Measurements from ENCODE around the gene COPS4. TPM values are rescaled to one million over a fixed set of nuclear protein-coding genes. Genes with fewer than 3 reads are reported as not detected.
"Not testable (repeated sequence)": the region's sequence is repeated elsewhere in the genome, so short reads cannot be mapped to it uniquely, and the experiment has no call there.

COPS4 gene
- total RNA-seq, 4 donors from 2014 or later, result 6.7 to 81.8 (median 32.3) TPM

DNA sequence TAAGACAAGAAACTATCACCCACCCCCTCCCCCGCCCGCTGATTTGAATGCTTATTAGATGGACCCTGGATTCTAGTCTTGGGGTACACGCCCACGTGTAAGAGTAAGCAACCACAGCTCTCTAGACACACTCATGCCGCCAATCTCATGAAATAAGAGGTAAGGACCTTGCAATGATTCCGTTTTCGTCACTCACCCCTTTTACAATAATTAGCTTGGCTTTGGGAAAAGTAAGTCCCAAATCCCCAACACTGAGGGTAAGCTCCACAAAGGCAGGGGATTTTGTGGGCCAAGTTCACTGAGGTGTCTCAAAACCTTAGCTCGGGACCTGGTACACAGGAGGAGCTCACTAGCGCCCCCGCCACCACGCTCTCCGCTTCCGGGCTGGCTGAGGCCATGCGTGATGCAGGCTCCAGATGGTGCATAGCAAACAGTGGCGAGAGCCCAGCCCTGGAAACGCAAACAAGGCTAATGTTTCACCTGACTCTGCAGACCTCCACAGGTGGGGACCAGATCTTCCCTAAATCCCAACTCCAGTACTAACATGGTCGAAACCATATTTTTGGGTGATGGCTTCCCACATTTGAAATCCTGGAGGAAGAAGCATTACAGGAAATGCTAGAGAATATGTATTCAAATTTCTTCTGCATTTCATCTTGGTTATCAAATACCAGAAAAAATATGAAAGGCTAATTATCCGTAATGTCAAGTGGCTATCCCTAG is 75.4 kb downstream of the COPS4 start:
- WGBS, 2 donors (ENCODE audit: low coverage in 1 of 2), result 0 to 4% methylated on average over 2 to 18 of the region's 18 CpGs
- Histone ChIP-seq H3K4me1 (peaks cover 0 to 37% (median 24%) of the 10 kb centered on the region in 4 donors), H3K27me3 (no peaks in the 10 kb centered on the region), H3K4me3 (peak overlapping the region; percentile 27 to 67 (median 60)), H3K27ac (peak overlapping the region; percentile 81 to 93 (median 88)), H3K9me3 (no peaks in the 10 kb centered on the region), H3K36me3 (no peaks in the 10 kb centered on the region)
- peak; percentile 94 for DNase-seq
- peak; percentile 52 to 70 (median 58) for TF ChIP-seq CTCF (IDR thresholded peaks at IDR 0.05)
- peak; percentile 51 to 78 (median 76) for TF ChIP-seq POLR2AphosphoS5 (IDR thresholded peaks at IDR 0.05)
- TF ChIP-seq EP300 (IDR thresholded peaks at IDR 0.05; ENCODE audit: low read depth), result no peak
- peak; percentile 45 for TF ChIP-seq POLR2A (IDR thresholded peaks at IDR 0.05)
- intact Hi-C loops (cut with DNase I; ENCODE audit: low total_unique reads), result no loop called here
- in situ Hi-C loops (cut with MboI; ENCODE audit: low pct_ligation_motif_present in 1 of 4, low pct_unique_long_range_greater_than_20kb in 1 of 4, low sequenced_read_pairs in 3 of 4), result loop anchor here in 1 of 4 donors (25.0 kb wide), 1 partner anchor 527 kb away; no protein-coding TSS in a partner anchor

DNA sequence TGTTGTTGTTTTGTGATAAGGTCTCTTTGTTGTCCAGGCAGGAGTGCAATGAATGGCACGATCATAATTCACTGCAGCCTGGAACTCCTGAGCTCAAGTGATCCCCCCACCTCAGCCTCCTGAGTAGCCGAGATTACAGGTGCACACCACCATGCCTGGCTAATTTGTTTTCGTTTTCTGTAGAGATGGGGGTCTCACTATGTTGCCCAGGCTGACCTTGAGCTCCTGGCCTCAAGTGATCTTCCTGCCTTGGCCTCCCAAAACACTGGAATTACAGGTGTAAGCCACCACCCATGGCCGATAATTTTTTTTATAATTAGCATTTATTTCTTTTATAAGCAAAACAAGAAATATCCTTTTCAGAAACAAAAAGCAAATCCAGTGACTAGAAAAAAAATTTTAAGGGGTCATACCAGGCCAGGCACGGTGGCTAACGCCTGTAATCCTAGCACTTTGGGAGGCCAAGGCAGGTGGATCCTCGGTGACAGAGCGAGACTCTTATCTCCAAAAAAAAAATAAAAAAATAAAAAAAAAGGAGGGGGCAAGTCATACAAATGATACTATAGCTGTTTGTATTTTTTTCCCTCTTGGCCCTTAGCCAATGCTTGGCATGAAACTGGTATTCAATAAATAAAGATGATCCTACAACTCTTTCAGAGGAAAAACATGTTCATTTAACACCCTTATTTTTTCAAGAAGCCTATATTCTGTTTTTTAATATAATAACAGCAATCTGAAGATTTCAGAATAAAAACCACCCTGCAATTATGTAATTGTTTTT is 76.2 kb downstream of the COPS4 start:
- in situ Hi-C loops (cut with MboI; ENCODE audit: low pct_ligation_motif_present in 1 of 4, low pct_unique_long_range_greater_than_20kb in 1 of 4, low sequenced_read_pairs in 3 of 4) (loop anchor here in 1 of 4 donors (25.0 kb wide), 1 partner anchor 526 kb away; no protein-coding TSS in a partner anchor), intact Hi-C loops (cut with DNase I; ENCODE audit: low total_unique reads) (no loop called here)
- peaks cover 0 to 42% (median 27%) of the 10 kb centered on the region in 4 donors for H3K4me1 ChIP-seq
- peak overlapping the region; percentile 81 to 93 (median 88) for H3K27ac ChIP-seq
- 68 to 70% methylated on average over 5 to 8 of the region's 8 CpGs for WGBS, 2 donors (ENCODE audit: low coverage in 1 of 2)
- no peak for DNase-seq
- H3K9me3 ChIP-seq, result no peaks in the 10 kb centered on the region
- no peaks in the 10 kb centered on the region for H3K36me3 ChIP-seq
- TF ChIP-seq POLR2A (IDR thresholded peaks at IDR 0.05) (no peak), EP300 (IDR thresholded peaks at IDR 0.05; ENCODE audit: low read depth) (no peak), CTCF (IDR thresholded peaks at IDR 0.05) (no peak), POLR2AphosphoS5 (IDR thresholded peaks at IDR 0.05) (no peak)
- no peaks in the 10 kb centered on the region for H3K27me3 ChIP-seq
- peak overlapping the region in 1 of 4 donors; percentile 64 for H3K4me3 ChIP-seq

- H3K9me3 ChIP-seq; DNase-seq; H3K27me3 ChIP-seq; intact Hi-C loops (cut with DNase I; ENCODE audit: low total_unique reads); H3K36me3 ChIP-seq: not testable (repeated sequence)
- 85 to 93% methylated on average over 6 to 7 of the region's 7 CpGs for WGBS, 2 donors (ENCODE audit: low coverage in 1 of 2)
- in situ Hi-C loops (cut with MboI; ENCODE audit: low pct_ligation_motif_present in 1 of 4, low pct_unique_long_range_greater_than_20kb in 1 of 4, low sequenced_read_pairs in 3 of 4), result loop anchor here in 1 of 4 donors (25.0 kb wide), 1 partner anchor 526 kb away; no protein-coding TSS in a partner anchor
- H3K4me1 ChIP-seq, result peaks cover 0 to 42% (median 27%) of the 10 kb centered on the region in 4 donors
- peak overlapping the region in 1 of 4 donors; percentile 64 for H3K4me3 ChIP-seq
- H3K27ac ChIP-seq, result peak overlapping the region; percentile 81 to 93 (median 88)
Observed at GRCh38 chr4:83111751-83112141, 76.8 kb downstream of the COPS4 start.

DNA sequence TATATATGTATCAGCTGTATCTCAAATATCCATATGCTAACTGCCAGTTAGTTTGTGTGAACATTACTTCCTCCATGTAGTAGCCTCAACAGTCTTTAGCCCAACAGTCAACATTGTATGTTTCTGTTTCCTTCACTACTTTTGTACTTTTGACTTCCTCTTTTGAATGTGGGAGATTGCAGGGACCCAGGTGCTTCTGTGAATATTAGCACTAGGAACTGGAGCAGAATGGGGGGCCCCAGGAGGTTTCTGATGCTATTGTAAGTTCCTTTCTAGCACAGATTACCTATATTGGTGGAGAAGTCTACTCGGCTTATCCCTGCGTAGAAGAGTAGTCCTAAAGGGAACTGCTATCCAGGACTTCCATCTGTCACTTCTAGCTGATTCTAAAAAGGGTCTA is 77.2 kb downstream of the COPS4 start:
- peaks cover 0 to 42% (median 27%) of the 10 kb centered on the region in 4 donors for H3K4me1 ChIP-seq
- intact Hi-C loops (cut with DNase I; ENCODE audit: low total_unique reads) (no loop called here), in situ Hi-C loops (cut with MboI; ENCODE audit: low pct_ligation_motif_present in 1 of 4, low pct_unique_long_range_greater_than_20kb in 1 of 4, low sequenced_read_pairs in 3 of 4) (loop anchor here in 1 of 4 donors (25.0 kb wide), 1 partner anchor 525 kb away; no protein-coding TSS in a partner anchor)
- WGBS, 2 donors (ENCODE audit: low coverage in 1 of 2), result 74% methylated on average over 2 of the region's 2 CpGs; no CpG with 5 or more reads in 1 of the 2 donors
- no peaks in the 10 kb centered on the region for H3K9me3 ChIP-seq
- H3K4me3 ChIP-seq, result peak overlapping the region in 1 of 4 donors; percentile 64
- no peaks in the 10 kb centered on the region for H3K36me3 ChIP-seq
- TF ChIP-seq EP300 (IDR thresholded peaks at IDR 0.05; ENCODE audit: low read depth), result no peak
- TF ChIP-seq POLR2A (IDR thresholded peaks at IDR 0.05), result no peak
- TF ChIP-seq CTCF (IDR thresholded peaks at IDR 0.05), result no peak
- peak in 1 of 3 donors; percentile 60 for TF ChIP-seq POLR2AphosphoS5 (IDR thresholded peaks at IDR 0.05)
- peak overlapping the region; percentile 81 to 93 (median 88) for H3K27ac ChIP-seq
- H3K27me3 ChIP-seq, result no peaks in the 10 kb centered on the region
- peak; percentile 21 for DNase-seq

Measured in transverse colon (tissue), 4 donors.